ENCODE measurements around the gene BRS3.

Gene BRS3

GRCh38 chrX:136496186-136496763, 8.5 kb downstream of the BRS3 start:
- DNase-seq = no peak

GRCh38 chrX:136496764-136497555, 9.2 kb downstream of the BRS3 start:
- peak in 1 of 2 experiments; percentile 36 for DNase-seq

GRCh38 chrX:136497556-136498052, 9.9 kb downstream of the BRS3 start, which contains the start of gene HTATSF1:
HTATSF1 (plus strand) TSS chrX:136497592; CDS start chrX:136497685, 93 bp downstream.
- DNase-seq = peak in 1 of 2 experiments; percentile 21

- DNase-seq = no peak
Observed at GRCh38 chrX:136519069-136519468, 31.3 kb downstream of the BRS3 start.

- DNase-seq = no peak
Observed at GRCh38 chrX:136523770-136524169, 36.0 kb downstream of the BRS3 start.

- DNase-seq = no peak
Observed at GRCh38 chrX:136525738-136526606, 38.2 kb downstream of the BRS3 start.

- DNase-seq = no peak
Observed at GRCh38 chrX:136528645-136529315, 41.0 kb downstream of the BRS3 start.

GRCh38 chrX:136529795-136530194, 42.0 kb downstream of the BRS3 start:
- no peak for DNase-seq

GRCh38 chrX:136531951-136532350, 44.2 kb downstream of the BRS3 start, which contains the start of gene VGLL1:
VGLL1 (plus strand) TSS chrX:136532215; CDS start chrX:136536021, 3,806 bp downstream.
- no peak for DNase-seq

- DNase-seq = no peak
Observed at GRCh38 chrX:136534131-136534530, 46.4 kb downstream of the BRS3 start.

- no peak for DNase-seq
Observed at GRCh38 chrX:136538811-136539210, 51.1 kb downstream of the BRS3 start.

- no peak for DNase-seq
Observed at GRCh38 chrX:136540226-136540625, 52.5 kb downstream of the BRS3 start.

GRCh38 chrX:136541294-136541693, 53.5 kb downstream of the BRS3 start:
- DNase-seq = no peak

GRCh38 chrX:136542281-136542680, 54.5 kb downstream of the BRS3 start:
- no peak for DNase-seq

Measured in cerebellar nuclear complex (tissue), 1 donor.